HCT116 (cell line): Measurements from ENCODE around the gene ATP5PO. TPM values are rescaled to one million over a fixed set of nuclear protein-coding genes. Genes with fewer than 3 reads are reported as not detected.

ENCODE experiments used
- ATAC-seq: fragments of 200-7000 bp; cut with Tn5 transposase; 2 replicates; pipeline ENCODE4 v1.9.1; 2020; ENCODE audit warnings: mild to moderate bottlenecking, moderate library complexity
- BruUV-seq: library from RNA; stranded (reverse); fragments of 400-500 nt; replicated peaks from 2 replicates; lab custom pipeline; 2021; lab: Mats Ljungman, UMichigan
- CTCF ChIA-PET: fragments of 300-600 bp; sonication (Branson Sonifier 250); formaldehyde crosslinking; loops from one replicate; lab custom pipeline; 2021; ENCODE audit warnings: antibody characterized with exemption; lab: Charles Lee
- POLR2A ChIA-PET: fragments of 300-600, 350-600 bp; sonication (Branson Sonifier 250); formaldehyde crosslinking; loops from one replicate; lab custom pipeline; 2021; ENCODE audit warnings: antibody characterized with exemption; lab: Charles Lee
- RAD21 ChIA-PET, 2 experiments: fragments of 300-600 bp; sonication (Branson Sonifier 250); formaldehyde crosslinking; loops; one replicate each; lab custom pipeline; 2023; ENCODE audit warnings: low total read pairs in 2 of 2; ENCODE audit not compliant: uncharacterized antibody in 2 of 2, unreplicated experiment in 2 of 2, low non-redundant PET in 1 of 2; lab: Charles Lee
- DNase-seq: peaks from one replicate; pipeline ENCODE4 v3.0.0-alpha.2; 2010; ENCODE audit warnings: low read depth, low spot score
- H2AFZ ChIP-seq: fragments of 200-600 bp; shearing (Covaris generic), sonication (generic); 2 replicates; pipeline ENCODE4 v1.6.1; 2017; ENCODE audit warnings: low read depth, mixed run types, mixed read lengths, antibody characterized with exemption, low read length; ENCODE audit not compliant: poor library complexity, severe bottlenecking
- H3K27ac ChIP-seq: 2 replicates; pipeline ENCODE4 v1.5.1; 2012; ENCODE audit warnings: low read depth, low read length
- H3K27me3 ChIP-seq: fragments of 200-600 bp; sonication (generic); 2 replicates; pipeline ENCODE4 v1.6.1; 2016; ENCODE audit warnings: mixed run types, low read length, mixed read lengths; ENCODE audit not compliant: insufficient read depth
- H3K36me3 ChIP-seq, 2 experiments: fragments of 200-500 bp in 1 of 2; fragments of 200-600 bp in 1 of 2; sonication (Bioruptor generic) in 1 of 2; sonication (generic) in 1 of 2; 2 replicates each; pipeline versions ENCODE4 v1.5.1 to v1.6.1; 2014 to 2016; ENCODE audit warnings: low read length in 2 of 2, inconsistent platforms in 1 of 2, mixed read lengths in 1 of 2, mixed run types in 1 of 2; ENCODE audit not compliant: insufficient read depth in 2 of 2, control insufficient read depth in 1 of 2
- H3K4me1 ChIP-seq, 2 experiments: fragments of 200-600 bp in 1 of 2; sonication (generic) in 1 of 2; 2 replicates each; pipeline versions ENCODE4 v1.5.1 to v1.6.1; 2012 to 2017; ENCODE audit warnings: low read length in 2 of 2, inconsistent platforms in 1 of 2, mild to moderate bottlenecking in 1 of 2, mixed read lengths in 1 of 2, mixed run types in 1 of 2, moderate library complexity in 1 of 2; ENCODE audit not compliant: insufficient read depth in 2 of 2, control insufficient read depth in 1 of 2
- H3K4me2 ChIP-seq: fragments of 200-600 bp; sonication (generic); 2 replicates; pipeline ENCODE4 v1.6.1; 2017; ENCODE audit warnings: mixed run types, low read length, mixed read lengths
- H3K4me3 ChIP-seq, 2 experiments: fragments of 200-600 bp in 1 of 2; sonication (generic) in 1 of 2; replicated peaks in 1 of 2; 2 replicates each; pipeline ENCODE4 v1.5.1; 2011 to 2016; ENCODE audit warnings: low read length in 2 of 2, control low read depth in 1 of 2, low read depth in 1 of 2, mild to moderate bottlenecking in 1 of 2, mixed read lengths in 1 of 2, mixed run types in 1 of 2
- H3K79me2 ChIP-seq: fragments of 200-600 bp; sonication (generic); 2 replicates; pipeline ENCODE4 v1.6.1; 2017; ENCODE audit warnings: mild to moderate bottlenecking, mixed run types, low read length, moderate library complexity, mixed read lengths; ENCODE audit not compliant: insufficient read depth
- H3K9ac ChIP-seq: fragments of 200-600 bp; sonication (generic); 2 replicates; pipeline ENCODE4 v1.6.1; 2016; ENCODE audit warnings: low read length, mixed read lengths
- H3K9me2 ChIP-seq: fragments of 200-600 bp; sonication (generic), shearing (Covaris generic); 2 replicates; pipeline ENCODE4 v1.6.1; 2017; ENCODE audit warnings: mixed run types, mild to moderate bottlenecking, moderate library complexity; ENCODE audit not compliant: insufficient read depth
- H3K9me3 ChIP-seq, 2 experiments: fragments of 200-500 bp in 1 of 2; fragments of 200-600 bp in 1 of 2; sonication (Bioruptor generic) in 1 of 2; sonication (generic) in 1 of 2; 2 replicates each; pipeline ENCODE4 v1.6.1; 2014 to 2017; ENCODE audit warnings: low read length in 2 of 2, mixed read lengths in 2 of 2, inconsistent platforms in 1 of 2, low read depth in 1 of 2, mild to moderate bottlenecking in 1 of 2, mixed run types in 1 of 2, moderate library complexity in 1 of 2; ENCODE audit not compliant: control insufficient read depth in 1 of 2, insufficient read depth in 1 of 2
- H4K20me1 ChIP-seq: fragments of 200-600 bp; sonication (generic), shearing (Covaris generic); 2 replicates; pipeline ENCODE4 v1.6.1; 2017; ENCODE audit warnings: mixed run types, mild to moderate bottlenecking, moderate library complexity; ENCODE audit not compliant: insufficient read depth
- ATF3 ChIP-seq: IDR thresholded peaks from 2 replicates; pipeline ENCODE4 v1.6.1; 2012
- CEBPB ChIP-seq: IDR thresholded peaks from 2 replicates; pipeline ENCODE4 v1.6.1; 2012; ENCODE audit warnings: low read depth
- CTCF ChIP-seq, 3 experiments: fragments of 200-600 bp in 1 of 3; sonication (generic) in 1 of 3; IDR thresholded peaks in 2 of 3; conservative IDR thresholded peaks in 1 of 3; 2 replicates each; pipeline ENCODE4 v1.5.1; 2012 to 2017; ENCODE audit warnings: low read depth in 2 of 3, low read length in 2 of 3, antibody characterized with exemption in 1 of 3, borderline replicate concordance in 1 of 3, control low read depth in 1 of 3, mild to moderate bottlenecking in 1 of 3, mixed read lengths in 1 of 3, mixed run types in 1 of 3, moderate library complexity in 1 of 3; ENCODE audit not compliant: insufficient read depth in 1 of 3
- EGR1 ChIP-seq: IDR thresholded peaks from 2 replicates; pipeline ENCODE4 v1.6.1; 2012; ENCODE audit warnings: low read depth
- ELF1 ChIP-seq: IDR thresholded peaks from 2 replicates; pipeline ENCODE4 v1.6.1; 2012; ENCODE audit warnings: low read depth, borderline replicate concordance
- EZH2phosphoT487 ChIP-seq: fragments of 200-600 bp; IDR thresholded peaks from 2 replicates; pipeline ENCODE4 v1.6.1; 2018; ENCODE audit warnings: antibody characterized with exemption, borderline replicate concordance
- POLR2A ChIP-seq: IDR thresholded peaks from 2 replicates; pipeline ENCODE4 v1.7.0; 2011; ENCODE audit warnings: borderline replicate concordance; ENCODE audit not compliant: insufficient read depth, insufficient read length; ENCODE audit errors: extremely low read depth
- RAD21 ChIP-seq: IDR thresholded peaks from 2 replicates; pipeline ENCODE4 v1.6.1; 2012; ENCODE audit warnings: low read depth, mild to moderate bottlenecking
- REST ChIP-seq: IDR thresholded peaks from 2 replicates; pipeline ENCODE4 v1.6.1; 2012; ENCODE audit warnings: low read depth
- SIN3A ChIP-seq: IDR thresholded peaks from 2 replicates; pipeline ENCODE4 v1.6.1; 2012; ENCODE audit warnings: low read depth
- SRF ChIP-seq: IDR thresholded peaks from 2 replicates; pipeline ENCODE4 v1.6.1; 2012; ENCODE audit warnings: low read depth
- ZBTB33 ChIP-seq: IDR thresholded peaks from 2 replicates; pipeline ENCODE4 v1.6.1; 2011; ENCODE audit warnings: mild to moderate bottlenecking, low read length, moderate library complexity; ENCODE audit not compliant: insufficient replicate concordance; ENCODE audit errors: extremely low read depth
- ZFX ChIP-seq: fragments of 450-650 bp; IDR thresholded peaks from 2 replicates; pipeline ENCODE4 v1.6.1; 2017
- ZNF274 ChIP-seq: fragments of 200-500 bp; sonication (Bioruptor generic); IDR thresholded peaks from 2 replicates; pipeline ENCODE4 v1.6.1; 2014; ENCODE audit warnings: mild to moderate bottlenecking, low read depth, low read length, inconsistent platforms
- intact Hi-C: fragments of 100-400 bp; cut with micrococcal nuclease; formaldehyde crosslinking; loops from 2 replicates; pipeline ENCODE4 v1.10.0; 2022
- total RNA-seq: library from RNA; stranded (reverse); gene quantifications from one replicate; pipeline ENCODE4 v1.2.1, GENCODE V29; 2021; ENCODE audit not compliant: unreplicated experiment

ATP5PO gene
- total RNA-seq, 1 experiment from 2014 or later: 238 TPM

- Histone ChIP-seq H2AFZ (no peak overlapping the region), H3K9ac (no peak overlapping the region), H3K27ac (no peak overlapping the region), H3K27me3 (no peaks in the 10 kb centered on the region), H3K4me3 (no peak overlapping the region), H3K36me3 (no peaks in the 10 kb centered on the region), H4K20me1 (no peaks in the 10 kb centered on the region), H3K4me1 (no peaks in the 10 kb centered on the region), H3K9me3 (no peaks in the 10 kb centered on the region), H3K4me2 (no peak overlapping the region), H3K9me2 (no peaks in the 10 kb centered on the region), H3K79me2 (no peaks in the 10 kb centered on the region)
- DNase-seq: no peak
- CTCF ChIA-PET: no interaction called here
- POLR2A ChIA-PET: no interaction called here
- TF ChIP-seq ZFX: no peak
- TF ChIP-seq REST: no peak
- no peak for TF ChIP-seq EZH2phosphoT487
- no peak for TF ChIP-seq RAD21
- TF ChIP-seq EGR1: no peak
- no peak for TF ChIP-seq ZBTB33
- no peak for TF ChIP-seq CTCF (IDR thresholded peaks at IDR 0.05 in 2 of 3, conservative IDR thresholded peaks at IDR 0.05 in 1 of 3; ENCODE audit: borderline replicate concordance in 1 of 3, insufficient read depth in 1 of 3, low read depth in 2 of 3, low read length in 2 of 3)
- no peak for TF ChIP-seq ATF3
- TF ChIP-seq ZNF274: no peak
- TF ChIP-seq POLR2A: no peak
- TF ChIP-seq ELF1: no peak
- no peak for TF ChIP-seq SRF
- TF ChIP-seq SIN3A: no peak
- TF ChIP-seq CEBPB: no peak
- RAD21 ChIA-PET: no interaction called here
- intact Hi-C loops: no loop called here
- no TSS peak for BruUV-seq
- no peak for ATAC-seq
These were observed 50.4 kb downstream of the ATP5PO start for GRCh38 chr21:33865176-33865575.
